GM23248 (cell line): Measurements from ENCODE around the gene ACADM.
"Not testable (repeated sequence)": the region's sequence is repeated elsewhere in the genome, so short reads cannot be mapped to it uniquely, and the experiment has no call there.

Source experiments
- EZH2 ChIP-seq: fragments of 200-600 bp; sonication (generic); IDR thresholded peaks from 2 replicates; pipeline ENCODE4 v1.6.1; 2018; ENCODE audit warnings: antibody characterized with exemption, mild to moderate bottlenecking; ENCODE audit not compliant: insufficient read depth, poor library complexity, severe bottlenecking
- EZH2phosphoT487 ChIP-seq: fragments of 200-600 bp; sonication (generic); IDR thresholded peaks from 2 replicates; pipeline ENCODE4 v1.6.1; 2018; ENCODE audit warnings: antibody characterized with exemption, moderate library complexity, mild to moderate bottlenecking, low read depth; ENCODE audit not compliant: insufficient read depth

DNA sequence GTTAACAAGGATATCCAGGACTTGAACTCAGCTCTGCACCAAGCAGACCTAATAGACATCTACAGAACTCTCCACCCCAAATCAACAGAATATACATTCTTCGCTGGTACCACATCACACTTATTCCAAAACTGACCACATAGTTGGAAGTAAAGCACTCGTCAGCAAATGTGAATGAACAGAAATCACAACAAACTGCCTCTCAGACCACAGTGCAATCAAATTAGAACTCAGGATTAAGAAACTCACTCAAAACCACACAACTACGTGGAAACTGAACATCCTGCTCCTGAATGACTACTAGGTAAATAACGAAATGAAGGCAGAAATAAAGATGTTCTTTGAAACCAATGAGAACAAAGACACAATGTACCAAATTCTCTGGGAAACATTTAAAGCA is 55.7 kb downstream of the ACADM start:
- TF ChIP-seq EZH2phosphoT487, EZH2: not testable (repeated sequence)
